Eye (tissue), 1 donor: ENCODE results near the gene SOX8.

Source experiments
- DNase-seq: peaks from one replicate; pipeline ENCODE4 v3.0.0-alpha.2; 2015

SOX8 gene

GRCh38 chr16:974001-974601 is 7.5 kb upstream of the SOX8 start:
- DNase-seq: peak; percentile 72

GRCh38 chr16:974611-975261 is 6.8 kb upstream of the SOX8 start:
- DNase-seq: peak; percentile 46

DNA sequence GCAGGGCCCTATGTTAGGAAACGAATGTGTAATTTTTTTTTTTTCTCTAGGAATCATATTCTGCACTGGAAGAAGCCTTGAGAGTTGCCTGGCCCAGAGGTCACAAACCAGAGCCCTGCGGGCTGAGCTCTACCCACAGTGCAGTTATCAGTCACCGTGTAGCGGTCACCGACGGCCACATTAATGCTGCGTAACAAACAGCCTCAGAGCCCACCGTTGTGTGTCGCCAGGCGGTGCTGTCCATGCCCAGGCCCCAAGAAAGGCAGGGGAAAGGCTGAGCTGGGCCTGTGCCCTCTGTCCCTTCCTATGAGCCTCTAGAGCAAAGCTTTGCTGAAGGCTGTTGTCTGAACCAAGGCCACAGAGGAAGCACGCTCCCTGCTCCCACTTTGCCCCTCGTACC is 6.3 kb upstream of the SOX8 start:
- peak; percentile 2 for DNase-seq

DNA sequence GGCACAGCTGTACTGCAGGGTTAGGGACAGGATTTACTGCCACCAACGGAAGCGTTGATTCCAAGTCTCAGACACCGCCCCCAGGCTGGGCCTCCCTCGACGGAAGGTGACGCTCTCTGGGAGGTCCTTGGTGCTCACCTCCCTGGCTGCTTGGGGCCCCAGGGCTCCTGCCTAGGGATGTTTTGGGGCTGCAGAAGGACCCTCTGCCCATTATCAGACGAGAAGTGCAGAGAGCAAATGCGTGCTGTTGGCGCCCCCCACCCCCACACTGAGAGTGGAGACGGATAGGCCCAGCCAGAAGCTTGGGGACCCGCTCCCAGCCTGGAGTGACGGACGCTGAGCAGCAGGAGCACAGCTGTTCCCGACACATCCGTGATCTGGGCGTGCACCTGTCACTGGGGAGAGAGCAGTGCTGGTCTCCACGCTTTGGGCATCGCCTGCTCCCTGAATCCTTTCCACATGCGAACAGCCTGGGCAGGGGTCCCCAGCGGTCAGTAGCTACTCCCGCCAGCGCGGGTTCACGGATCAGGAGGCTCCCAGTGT is 5.1 kb upstream of the SOX8 start:
- DNase-seq: peak; percentile 77

DNA sequence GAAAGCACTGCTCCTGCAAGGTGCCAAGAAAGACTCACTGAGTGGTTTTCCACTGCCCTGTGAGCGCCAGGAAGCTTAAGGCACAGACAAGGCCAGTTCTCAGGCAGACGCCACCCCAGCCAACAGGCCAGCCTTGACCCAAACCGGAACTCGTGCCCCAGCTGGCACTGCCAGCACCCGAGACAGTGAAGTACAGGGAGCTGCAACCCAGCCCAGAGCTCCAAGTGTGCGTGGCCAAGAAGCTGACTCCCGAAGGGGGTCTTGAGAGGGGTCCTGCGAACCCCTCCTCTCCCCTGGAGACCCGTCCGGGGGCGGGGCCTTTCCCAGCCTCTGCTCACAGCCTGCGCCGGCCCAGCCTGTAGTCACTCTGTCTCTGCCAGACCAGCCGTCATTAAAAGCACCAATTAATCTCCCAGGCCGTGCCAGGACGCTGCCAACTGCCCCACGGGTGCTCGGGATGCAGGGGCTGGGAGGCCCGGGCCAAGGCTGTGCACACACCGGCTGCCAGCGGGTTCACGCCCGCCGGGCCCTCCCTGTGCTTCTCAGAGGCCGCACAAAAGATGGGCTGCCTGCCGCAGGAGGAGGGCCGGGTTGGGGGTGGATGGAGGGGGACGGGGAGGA is 4.4 kb upstream of the SOX8 start:
- peak; percentile 48 for DNase-seq

DNA sequence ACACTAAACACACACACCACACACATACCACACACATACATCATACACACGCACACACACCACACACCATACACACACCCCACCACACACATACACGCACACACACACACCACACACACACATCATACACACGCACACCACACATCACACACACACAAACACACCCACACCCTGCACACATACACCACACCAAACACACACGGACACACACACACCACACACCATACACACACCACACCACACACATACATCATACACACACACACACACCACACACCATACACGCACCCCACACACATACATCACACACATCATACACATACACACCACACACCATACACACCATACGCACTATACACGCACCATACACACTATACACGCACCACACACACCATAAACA is 3.7 kb upstream of the SOX8 start:
- no peak for DNase-seq

GRCh38 chr16:978403-978802 is 3.2 kb upstream of the SOX8 start:
- DNase-seq: peak; percentile 34

GRCh38 chr16:979147-979546 is 2.4 kb upstream of the SOX8 start:
- no peak for DNase-seq

- DNase-seq: no peak
Measured at GRCh38 chr16:979859-980594, 1.5 kb upstream of the SOX8 start.

- DNase-seq: no peak
Measured at GRCh38 chr16:980595-980854, 1.0 kb upstream of the SOX8 start.

- peak; percentile 61 for DNase-seq
Measured at GRCh38 chr16:982145-983043, 824 bp downstream of the SOX8 start.

DNA sequence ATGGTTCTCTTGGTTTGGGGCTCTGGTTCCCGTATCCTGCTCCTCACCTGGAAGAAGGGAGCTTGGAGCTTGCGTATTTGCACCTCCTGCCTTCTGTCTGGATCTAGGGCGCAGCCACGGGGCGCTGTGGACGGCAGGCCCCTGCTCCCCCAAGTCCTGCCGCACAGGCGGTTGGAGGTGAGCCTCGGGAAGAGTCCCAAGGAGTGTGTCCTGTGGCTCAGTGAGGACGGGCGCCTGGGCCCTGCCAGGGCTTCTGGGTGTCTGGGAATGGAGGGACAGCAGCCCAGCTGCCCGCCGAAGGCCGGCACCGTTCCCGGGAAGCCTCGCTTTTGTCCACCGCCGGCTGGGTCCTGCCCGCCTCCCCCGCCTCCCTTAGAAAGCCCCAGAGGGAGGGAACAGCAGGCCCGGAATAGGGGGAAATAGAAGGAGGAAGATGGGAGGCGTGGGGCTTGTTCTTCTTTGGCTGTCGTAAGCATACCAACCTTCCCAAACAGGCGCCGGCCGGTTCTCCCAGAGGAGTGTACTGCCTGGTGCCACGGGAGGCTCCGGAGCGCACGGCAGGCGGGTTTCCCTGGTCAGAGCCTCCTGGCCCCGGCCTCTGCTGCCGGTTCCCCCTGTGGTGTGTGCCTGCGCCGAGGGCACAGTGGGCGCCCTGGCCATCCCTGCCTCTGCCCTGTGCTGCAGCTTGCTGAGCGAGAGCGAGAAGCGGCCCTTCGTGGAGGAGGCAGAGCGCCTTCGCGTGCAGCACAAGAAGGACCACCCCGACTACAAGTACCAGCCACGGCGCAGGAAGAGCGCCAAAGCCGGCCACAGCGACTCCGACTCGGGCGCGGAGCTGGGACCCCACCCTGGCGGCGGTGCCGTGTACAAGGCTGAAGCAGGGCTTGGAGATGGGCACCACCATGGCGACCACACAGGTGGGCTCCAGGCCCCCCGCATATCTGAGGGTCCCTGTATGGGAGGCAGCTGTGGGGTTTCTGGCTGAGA is 1.8 kb downstream of the SOX8 start:
- DNase-seq: peak; percentile 71

GRCh38 chr16:984121-984694 is 2.6 kb downstream of the SOX8 start:
- peak; percentile 9 for DNase-seq

DNA sequence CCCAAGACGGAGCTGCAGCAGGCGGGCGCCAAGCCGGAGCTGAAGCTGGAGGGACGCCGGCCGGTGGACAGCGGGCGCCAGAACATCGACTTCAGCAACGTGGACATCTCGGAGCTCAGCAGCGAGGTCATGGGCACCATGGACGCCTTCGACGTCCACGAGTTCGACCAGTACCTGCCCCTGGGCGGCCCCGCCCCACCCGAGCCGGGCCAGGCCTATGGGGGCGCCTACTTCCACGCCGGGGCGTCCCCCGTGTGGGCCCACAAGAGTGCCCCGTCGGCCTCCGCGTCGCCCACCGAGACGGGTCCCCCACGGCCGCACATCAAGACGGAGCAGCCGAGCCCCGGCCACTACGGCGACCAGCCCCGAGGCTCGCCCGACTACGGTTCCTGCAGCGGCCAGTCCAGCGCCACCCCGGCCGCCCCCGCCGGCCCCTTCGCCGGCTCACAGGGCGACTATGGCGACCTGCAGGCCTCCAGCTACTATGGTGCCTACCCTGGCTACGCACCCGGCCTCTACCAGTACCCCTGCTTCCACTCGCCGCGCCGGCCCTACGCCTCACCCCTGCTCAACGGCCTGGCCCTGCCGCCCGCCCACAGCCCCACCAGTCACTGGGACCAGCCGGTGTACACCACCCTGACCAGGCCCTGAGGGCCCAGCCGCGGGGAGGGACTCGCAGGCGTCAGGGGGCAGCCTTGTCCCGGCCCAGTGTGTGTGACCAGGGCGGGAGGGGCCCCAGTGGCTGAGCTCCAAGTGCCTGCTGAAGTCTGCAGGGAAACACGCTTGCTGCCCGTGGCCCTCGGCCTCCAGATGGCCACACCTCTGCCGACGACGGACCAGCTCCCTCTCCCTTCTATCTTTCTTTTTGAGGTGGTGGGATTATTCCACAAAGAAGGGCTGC is 3.4 kb downstream of the SOX8 start:
- no peak for DNase-seq

GRCh38 chr16:985646-986400 is 4.3 kb downstream of the SOX8 start:
- DNase-seq: no peak

GRCh38 chr16:986411-986810 is 4.8 kb downstream of the SOX8 start:
- no peak for DNase-seq

GRCh38 chr16:986925-987582 is 5.5 kb downstream of the SOX8 start:
- DNase-seq: peak; percentile 48

- no peak for DNase-seq
Measured at GRCh38 chr16:987906-988305, 6.3 kb downstream of the SOX8 start.
